NCI-H2081 (cell line): ENCODE results near the gene MKLN1.
A peak's percentile ranks its signal among the peaks of the same experiment; 100 is the strongest.
"Not testable (repeated sequence)": the region's sequence is repeated elsewhere in the genome, so short reads cannot be mapped to it uniquely, and the experiment has no call there.

Experiments used
- DNase-seq, 2 experiments: peaks; one replicate each; lab custom pipeline; 2025; lab: John Stamatoyannopoulos, UW

MKLN1 gene

GRCh38 chr7:131501422-131501821, 173.7 kb downstream of the MKLN1 start:
- no peak for DNase-seq

GRCh38 chr7:131501930-131502685, 174.4 kb downstream of the MKLN1 start:
- no peak for DNase-seq

GRCh38 chr7:131502810-131503508, 175.3 kb downstream of the MKLN1 start:
- DNase-seq: no peak

- no peak for DNase-seq
Measured at GRCh38 chr7:131503639-131504038, 176.0 kb downstream of the MKLN1 start.

GRCh38 chr7:131504157-131504899, 176.7 kb downstream of the MKLN1 start:
- DNase-seq: no peak

GRCh38 chr7:131505037-131505620, 177.5 kb downstream of the MKLN1 start:
- not testable (repeated sequence) for DNase-seq

GRCh38 chr7:131505636-131506557, 178.2 kb downstream of the MKLN1 start:
- DNase-seq: no peak

GRCh38 chr7:131506597-131506996, 178.9 kb downstream of the MKLN1 start:
- no peak for DNase-seq

- peak; percentile 61 to 78 for DNase-seq
Measured at GRCh38 chr7:131507592-131508331, 180.1 kb downstream of the MKLN1 start.

GRCh38 chr7:131508754-131509486, 181.2 kb downstream of the MKLN1 start:
- no peak for DNase-seq

- no peak for DNase-seq
Measured at GRCh38 chr7:131509781-131510180, 182.1 kb downstream of the MKLN1 start.

- DNase-seq: no peak
Measured at GRCh38 chr7:131511071-131511470, 183.4 kb downstream of the MKLN1 start.

GRCh38 chr7:131511774-131512535, 184.3 kb downstream of the MKLN1 start:
- no peak for DNase-seq

GRCh38 chr7:131513245-131514061, 185.8 kb downstream of the MKLN1 start:
- peak; percentile 90 to 93 for DNase-seq

- not testable (repeated sequence) for DNase-seq
Measured at GRCh38 chr7:131515471-131515870, 187.8 kb downstream of the MKLN1 start.

- DNase-seq: no peak
Measured at GRCh38 chr7:131517218-131517923, 189.7 kb downstream of the MKLN1 start.

GRCh38 chr7:131518626-131519025, 190.9 kb downstream of the MKLN1 start:
- no peak for DNase-seq
